ENCODE measurements around the gene CACNA2D4. TPM values are rescaled to one million over a fixed set of nuclear protein-coding genes. Genes with fewer than 3 reads are reported as not detected.

The CACNA2D4 gene
- total RNA-seq, 1 donor from 2014 or later = not detected

DNA sequence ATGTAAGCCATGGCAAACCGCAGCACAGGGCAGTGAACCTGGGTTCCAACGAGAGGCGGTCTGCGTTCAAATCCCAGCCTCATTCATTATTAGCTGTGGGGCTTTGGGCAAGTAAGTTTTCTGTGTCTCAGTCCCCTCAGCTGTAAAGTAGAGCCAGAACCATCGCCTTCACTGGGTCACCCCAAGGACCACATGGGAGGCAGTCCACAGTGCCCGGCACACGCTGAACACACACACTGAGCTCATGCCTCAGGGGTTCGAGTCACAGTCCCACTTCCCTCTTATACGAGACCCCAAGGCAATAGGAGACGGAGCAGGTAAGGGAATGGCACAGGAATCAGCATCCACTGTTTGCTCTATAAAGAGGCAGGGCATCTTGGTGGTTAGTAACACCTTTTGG, 79.0 kb downstream of the CACNA2D4 start:
- H3K36me3 ChIP-seq = no peaks in the 10 kb centered on the region
- intact Hi-C loops (cut with DNase I) = no loop called here
- H3K4me1 ChIP-seq = no peaks in the 10 kb centered on the region
- TF ChIP-seq, protein P1, sequence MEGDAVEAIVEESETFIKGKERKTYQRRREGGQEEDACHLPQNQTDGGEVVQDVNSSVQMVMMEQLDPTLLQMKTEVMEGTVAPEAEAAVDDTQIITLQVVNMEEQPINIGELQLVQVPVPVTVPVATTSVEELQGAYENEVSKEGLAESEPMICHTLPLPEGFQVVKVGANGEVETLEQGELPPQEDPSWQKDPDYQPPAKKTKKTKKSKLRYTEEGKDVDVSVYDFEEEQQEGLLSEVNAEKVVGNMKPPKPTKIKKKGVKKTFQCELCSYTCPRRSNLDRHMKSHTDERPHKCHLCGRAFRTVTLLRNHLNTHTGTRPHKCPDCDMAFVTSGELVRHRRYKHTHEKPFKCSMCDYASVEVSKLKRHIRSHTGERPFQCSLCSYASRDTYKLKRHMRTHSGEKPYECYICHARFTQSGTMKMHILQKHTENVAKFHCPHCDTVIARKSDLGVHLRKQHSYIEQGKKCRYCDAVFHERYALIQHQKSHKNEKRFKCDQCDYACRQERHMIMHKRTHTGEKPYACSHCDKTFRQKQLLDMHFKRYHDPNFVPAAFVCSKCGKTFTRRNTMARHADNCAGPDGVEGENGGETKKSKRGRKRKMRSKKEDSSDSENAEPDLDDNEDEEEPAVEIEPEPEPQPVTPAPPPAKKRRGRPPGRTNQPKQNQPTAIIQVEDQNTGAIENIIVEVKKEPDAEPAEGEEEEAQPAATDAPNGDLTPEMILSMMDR (IDR thresholded peaks at IDR 0.05) = no peak
- H3K27me3 ChIP-seq = no peaks in the 10 kb centered on the region
- H3K9me3 ChIP-seq = no peaks in the 10 kb centered on the region
- no peak for DNase-seq (ENCODE audit: low spot score in 2 of 2)
- H3K4me3 ChIP-seq = no peak overlapping the region
- no peak overlapping the region for H3K27ac ChIP-seq

DNA sequence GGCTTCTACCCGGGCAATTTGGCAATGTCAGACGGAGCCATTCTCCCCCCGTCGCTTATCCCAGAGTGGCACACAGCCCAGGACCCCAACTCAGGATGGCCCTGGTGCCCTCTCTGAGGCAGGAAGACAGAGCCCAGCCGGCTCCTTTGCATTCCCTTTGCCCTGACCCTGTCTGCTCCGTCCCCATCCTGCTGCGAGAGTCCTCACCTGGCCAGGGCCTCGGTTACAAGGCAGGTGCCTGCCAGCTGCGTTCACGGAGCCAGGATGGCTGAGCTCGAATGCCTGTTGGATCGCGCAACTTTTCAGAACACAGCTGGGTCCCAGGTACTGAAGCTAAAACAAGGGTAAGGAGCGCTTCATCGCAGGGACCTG, 79.5 kb downstream of the CACNA2D4 start:
- TF ChIP-seq, protein P1 (IDR thresholded peaks at IDR 0.05) = no peak
- no peak overlapping the region for H3K4me3 ChIP-seq
- H3K36me3 ChIP-seq = no peaks in the 10 kb centered on the region
- intact Hi-C loops (cut with DNase I) = no loop called here
- DNase-seq (ENCODE audit: low spot score in 2 of 2) = no peak
- no peaks in the 10 kb centered on the region for H3K9me3 ChIP-seq
- H3K27me3 ChIP-seq = no peaks in the 10 kb centered on the region
- no peak overlapping the region for H3K27ac ChIP-seq
- no peaks in the 10 kb centered on the region for H3K4me1 ChIP-seq

DNA sequence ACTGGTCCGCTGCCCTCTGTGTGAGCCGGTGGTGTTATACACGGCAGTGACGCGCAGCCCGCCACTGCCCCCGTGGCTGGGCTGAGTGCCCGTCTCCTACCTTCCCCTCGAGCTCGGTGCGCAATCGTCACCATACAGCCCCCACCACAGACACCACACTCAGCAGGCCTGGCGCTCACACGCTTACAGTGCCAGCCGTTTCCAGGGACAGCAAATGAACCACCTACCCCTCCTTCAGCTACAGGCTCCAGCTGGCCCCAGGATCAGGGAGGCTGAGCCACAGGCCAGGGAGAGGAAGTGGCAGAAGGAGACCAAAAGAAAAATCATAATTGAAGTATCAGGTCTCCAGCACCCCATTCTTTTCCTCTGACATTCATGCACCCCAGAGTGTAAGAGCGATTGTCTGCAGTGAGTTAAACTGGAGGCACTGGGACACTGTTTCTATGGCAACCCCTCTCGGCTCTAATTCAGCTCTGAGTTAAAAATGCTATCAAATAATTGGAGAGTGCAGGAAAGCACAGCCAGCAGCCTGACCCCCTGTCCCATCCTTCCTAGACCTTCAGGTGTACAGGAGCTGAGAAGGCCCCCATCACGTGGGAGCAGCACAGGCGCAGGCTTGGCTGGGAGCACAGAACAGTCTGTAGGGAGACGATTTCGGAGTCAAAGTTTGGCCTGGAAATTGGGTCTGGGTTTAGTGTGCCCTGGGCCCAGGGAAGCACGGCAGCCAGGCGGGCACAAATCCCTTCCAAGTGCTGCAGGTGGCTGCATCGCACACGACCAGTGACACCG, 80.1 kb downstream of the CACNA2D4 start:
- Histone ChIP-seq H3K36me3 (no peaks in the 10 kb centered on the region), H3K4me1 (no peaks in the 10 kb centered on the region), H3K27ac (no peak overlapping the region), H3K9me3 (no peaks in the 10 kb centered on the region), H3K27me3 (no peaks in the 10 kb centered on the region), H3K4me3 (no peak overlapping the region)
- no peak for DNase-seq (ENCODE audit: low spot score in 2 of 2)
- intact Hi-C loops (cut with DNase I) = no loop called here
- TF ChIP-seq, protein P1 (IDR thresholded peaks at IDR 0.05) = no peak

DNA sequence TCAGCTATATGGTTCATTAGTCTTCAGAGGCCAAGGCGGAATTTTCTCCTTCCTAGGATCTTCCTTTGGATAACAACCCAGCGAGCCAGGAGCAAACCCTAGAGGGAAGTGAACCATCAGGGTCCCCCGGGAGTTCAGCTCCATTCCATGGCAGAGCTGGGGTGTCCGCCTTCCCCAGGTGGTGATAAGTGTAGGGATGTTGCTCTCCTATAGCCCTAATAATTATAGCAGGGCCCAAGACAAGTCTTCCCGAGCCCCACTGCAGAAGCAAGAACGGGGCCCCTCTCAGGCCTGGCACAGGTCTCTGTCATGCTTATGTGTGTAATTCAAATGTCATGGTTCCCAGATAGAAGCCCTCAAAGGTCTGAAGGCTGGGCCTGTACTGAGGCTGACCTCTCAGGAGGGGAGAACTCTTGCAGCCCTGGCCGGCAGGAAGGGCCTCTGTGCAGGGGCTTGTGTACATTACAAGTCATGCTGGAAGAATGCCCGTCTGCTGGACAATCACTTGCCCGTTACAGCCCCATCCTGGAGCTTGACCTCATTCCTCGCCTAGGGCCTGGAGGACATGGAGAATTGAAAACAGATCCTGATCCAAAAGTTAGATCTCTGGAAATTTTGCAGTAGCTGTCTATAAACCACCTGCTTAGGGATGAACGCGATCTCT, 80.8 kb downstream of the CACNA2D4 start:
- H3K36me3 ChIP-seq = no peaks in the 10 kb centered on the region
- no peaks in the 10 kb centered on the region for H3K9me3 ChIP-seq
- TF ChIP-seq, protein P1 (IDR thresholded peaks at IDR 0.05) = no peak
- no peak overlapping the region for H3K27ac ChIP-seq
- no peaks in the 10 kb centered on the region for H3K27me3 ChIP-seq
- intact Hi-C loops (cut with DNase I) = no loop called here
- no peak for DNase-seq (ENCODE audit: low spot score in 2 of 2)
- no peaks in the 10 kb centered on the region for H3K4me1 ChIP-seq
- H3K4me3 ChIP-seq = no peak overlapping the region

DNA sequence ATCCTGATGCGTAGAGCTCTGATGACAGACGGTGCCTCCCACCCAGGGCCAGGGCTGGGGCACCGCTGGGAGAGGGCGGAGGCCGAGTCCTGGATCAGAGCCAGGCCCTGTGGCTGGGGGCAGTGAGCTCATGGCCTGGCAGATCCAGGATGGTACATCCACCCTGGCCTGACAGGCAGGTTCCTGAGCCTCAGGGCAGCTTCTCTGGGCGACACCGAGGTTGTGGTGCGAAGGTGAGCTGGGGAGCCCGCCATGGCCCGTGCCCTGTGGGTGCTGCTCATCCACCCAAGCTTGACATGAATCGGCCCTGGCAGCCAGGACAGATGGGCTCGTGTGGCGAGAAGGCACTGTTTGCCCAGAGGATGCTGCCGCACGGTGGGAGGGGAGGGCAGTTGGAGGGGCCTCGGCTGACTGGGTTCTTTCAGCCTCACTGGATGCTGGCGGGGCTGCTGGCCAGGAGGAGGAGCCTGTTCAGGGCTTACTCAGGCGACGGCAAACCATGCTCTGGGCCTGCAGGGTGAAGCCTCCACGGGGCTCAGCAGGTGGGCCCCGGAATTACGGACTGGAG, 81.5 kb downstream of the CACNA2D4 start:
- H3K9me3 ChIP-seq = no peaks in the 10 kb centered on the region
- no peaks in the 10 kb centered on the region for H3K4me1 ChIP-seq
- H3K27me3 ChIP-seq = no peaks in the 10 kb centered on the region
- TF ChIP-seq, protein P1 (IDR thresholded peaks at IDR 0.05) = no peak
- DNase-seq (ENCODE audit: low spot score in 2 of 2) = no peak
- intact Hi-C loops (cut with DNase I) = no loop called here
- no peak overlapping the region for H3K4me3 ChIP-seq
- no peaks in the 10 kb centered on the region for H3K36me3 ChIP-seq
- H3K27ac ChIP-seq = no peak overlapping the region

Measured in ascending aorta (tissue), 2 donors.